ENCODE data around the gene CLPTM1.
A peak's percentile ranks its signal among the peaks of the same experiment; 100 is the strongest.

Gene CLPTM1

DNA sequence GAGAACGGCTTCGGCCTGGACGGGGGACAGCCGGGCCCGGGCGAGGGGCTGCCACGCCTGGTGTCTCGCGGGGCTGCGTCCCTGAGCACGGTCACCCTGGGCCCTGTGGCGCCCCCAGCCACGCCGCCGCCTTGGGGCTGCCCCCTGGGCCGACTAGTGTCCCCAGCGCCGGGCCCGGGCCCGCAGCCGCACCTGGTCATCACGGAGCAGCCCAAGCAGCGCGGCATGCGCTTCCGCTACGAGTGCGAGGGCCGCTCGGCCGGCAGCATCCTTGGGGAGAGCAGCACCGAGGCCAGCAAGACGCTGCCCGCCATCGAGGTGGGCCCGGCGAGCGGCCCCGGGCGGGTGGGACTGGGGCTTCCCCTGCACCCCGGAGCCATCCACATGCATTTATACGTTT is 56.8 kb downstream of the CLPTM1 start:
- H3K27me3 ChIP-seq (ENCODE audit: control insufficient read depth, low read length) = no peaks in the 10 kb centered on the region
- TF ChIP-seq EZH2phosphoT487 (IDR thresholded peaks at IDR 0.05; ENCODE audit: borderline replicate concordance, low read length) (no peak), CTCF (IDR thresholded peaks at IDR 0.05; ENCODE audit: low read depth, low read length, poor library complexity, severe bottlenecking) (no peak)
- H3K36me3 ChIP-seq (ENCODE audit: control insufficient read depth, low read length) = peaks cover 52% of the 10 kb centered on the region
- H3K4me3 ChIP-seq (ENCODE audit: low read length) = no peak overlapping the region
- H3K4me1 ChIP-seq (ENCODE audit: control insufficient read depth, low read length) = peaks cover 74% of the 10 kb centered on the region
- H3F3A ChIP-seq (ENCODE audit: control insufficient read depth, insufficient read depth) = peaks cover 44% of the 10 kb centered on the region
- H3K9me3 ChIP-seq (ENCODE audit: control insufficient read depth, insufficient read depth, low read length) = no peaks in the 10 kb centered on the region
- no peaks in the 10 kb centered on the region for H4K20me1 ChIP-seq (ENCODE audit: control insufficient read depth, insufficient read depth, low read depth, low read length)
- H3K79me2 ChIP-seq (ENCODE audit: control insufficient read depth, low read length) = no peaks in the 10 kb centered on the region; the same call in 1 of the 2 replicates
- H3K4me2 ChIP-seq (ENCODE audit: low read length) = no peak overlapping the region
- no peak overlapping the region for H3K27ac ChIP-seq (ENCODE audit: low read depth, low read length)
- H3K9me2 ChIP-seq (replicated peaks; ENCODE audit: control insufficient read depth, low read length) = no peaks in the 10 kb centered on the region

DNA sequence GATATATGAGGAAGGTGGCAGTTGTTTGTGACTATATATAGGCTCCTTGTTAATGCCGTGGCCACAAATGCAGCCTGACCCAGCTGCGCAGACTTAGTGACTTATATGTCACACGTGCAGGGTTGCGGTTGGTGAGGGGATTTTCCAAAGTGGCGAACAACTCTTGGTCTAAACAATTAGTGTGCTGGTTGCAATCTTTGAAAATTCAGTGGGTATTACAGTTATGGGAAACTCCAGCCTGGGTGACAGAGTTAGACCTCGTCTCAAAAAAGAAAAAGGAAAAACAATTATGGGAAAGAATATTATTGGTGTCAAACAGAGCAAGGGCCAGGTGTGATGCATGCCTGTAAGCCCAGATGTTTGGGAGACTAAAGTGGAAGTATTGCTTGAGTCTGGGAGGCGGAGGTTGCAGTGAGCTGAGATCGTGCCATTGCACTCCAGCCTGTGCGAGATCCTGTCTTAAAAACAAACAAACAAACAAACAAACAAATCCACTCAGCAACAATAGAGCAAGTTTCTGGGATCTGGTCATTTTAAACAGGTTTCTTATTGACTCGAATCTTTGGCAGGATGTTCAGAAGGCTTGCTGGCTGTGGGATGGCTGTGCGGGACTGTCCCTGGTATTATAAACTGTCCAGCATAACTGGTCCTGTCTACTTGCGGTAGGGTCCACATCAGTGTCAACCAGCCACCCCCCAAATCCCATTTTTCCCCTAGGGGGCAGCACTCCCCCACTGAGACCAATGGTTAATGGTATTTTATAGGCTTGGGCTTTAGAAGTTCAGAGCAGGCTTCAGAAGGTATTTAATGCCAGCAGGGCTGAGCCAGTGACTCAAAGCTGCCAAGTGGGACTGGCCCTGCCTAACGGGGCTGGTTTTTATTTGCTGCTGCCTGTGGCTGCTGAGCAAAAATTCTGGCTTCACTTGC is 61.5 kb downstream of the CLPTM1 start:
- peaks cover 32% of the 10 kb centered on the region for H3F3A ChIP-seq (ENCODE audit: control insufficient read depth, insufficient read depth)
- H3K27me3 ChIP-seq (ENCODE audit: control insufficient read depth, low read length) = no peaks in the 10 kb centered on the region
- H3K9me2 ChIP-seq (replicated peaks; ENCODE audit: control insufficient read depth, low read length) = no peaks in the 10 kb centered on the region
- H3K36me3 ChIP-seq (ENCODE audit: control insufficient read depth, low read length) = peaks cover 51% of the 10 kb centered on the region
- H3K9me3 ChIP-seq (ENCODE audit: control insufficient read depth, insufficient read depth, low read length) = no peaks in the 10 kb centered on the region
- H3K79me2 ChIP-seq (ENCODE audit: control insufficient read depth, low read length) = 0 out of 2 replicates have a peak, but pooled peaks cover 5% of the 10 kb centered on the region
- peaks cover 54% of the 10 kb centered on the region for H3K4me1 ChIP-seq (ENCODE audit: control insufficient read depth, low read length)
- H3K4me3 ChIP-seq (ENCODE audit: low read length) = peak overlapping the region; percentile 67
- peak overlapping the region; percentile 99 for H3K27ac ChIP-seq (ENCODE audit: low read depth, low read length)
- H4K20me1 ChIP-seq (ENCODE audit: control insufficient read depth, insufficient read depth, low read depth, low read length) = no peaks in the 10 kb centered on the region
- TF ChIP-seq EZH2phosphoT487 (IDR thresholded peaks at IDR 0.05; ENCODE audit: borderline replicate concordance, low read length) (no peak), CTCF (IDR thresholded peaks at IDR 0.05; ENCODE audit: low read depth, low read length, poor library complexity, severe bottlenecking) (peak; percentile 86)
- peak overlapping the region; percentile 84 for H3K4me2 ChIP-seq (ENCODE audit: low read length)

DNA sequence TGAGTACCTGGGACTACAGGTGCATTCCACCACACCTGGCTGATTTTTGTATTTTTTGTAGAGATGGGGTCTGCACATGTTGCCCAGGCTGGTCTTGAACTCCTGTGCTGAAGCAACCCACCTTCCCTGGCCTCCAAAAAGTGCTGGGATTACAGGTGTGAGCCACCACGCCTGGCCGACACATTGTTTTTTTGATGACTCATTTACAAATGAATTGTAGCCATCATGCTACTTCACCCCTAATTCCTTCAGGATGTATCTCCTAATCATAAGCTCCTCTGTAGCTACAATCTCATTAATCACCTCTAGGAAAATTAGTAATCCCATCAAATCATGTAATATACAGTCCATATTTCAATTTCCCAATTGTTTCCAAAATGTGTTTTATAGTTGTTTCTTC is 64.0 kb downstream of the CLPTM1 start:
- Histone ChIP-seq H3K79me2 (ENCODE audit: control insufficient read depth, low read length) (0 out of 2 replicates have a peak, but pooled peaks cover 5% of the 10 kb centered on the region), H3K4me2 (ENCODE audit: low read length) (no peak overlapping the region), H3F3A (ENCODE audit: control insufficient read depth, insufficient read depth) (peaks cover 27% of the 10 kb centered on the region), H3K27me3 (ENCODE audit: control insufficient read depth, low read length) (no peaks in the 10 kb centered on the region), H3K9me3 (ENCODE audit: control insufficient read depth, insufficient read depth, low read length) (no peaks in the 10 kb centered on the region), H3K4me3 (ENCODE audit: low read length) (no peak overlapping the region), H4K20me1 (ENCODE audit: control insufficient read depth, insufficient read depth, low read depth, low read length) (no peaks in the 10 kb centered on the region), H3K36me3 (ENCODE audit: control insufficient read depth, low read length) (peaks cover 45% of the 10 kb centered on the region), H3K9me2 (replicated peaks; ENCODE audit: control insufficient read depth, low read length) (no peaks in the 10 kb centered on the region), H3K4me1 (ENCODE audit: control insufficient read depth, low read length) (peaks cover 48% of the 10 kb centered on the region), H3K27ac (ENCODE audit: low read depth, low read length) (peak overlapping the region; percentile 99)
- TF ChIP-seq CTCF (IDR thresholded peaks at IDR 0.05; ENCODE audit: low read depth, low read length, poor library complexity, severe bottlenecking) = no peak
- TF ChIP-seq EZH2phosphoT487 (IDR thresholded peaks at IDR 0.05; ENCODE audit: borderline replicate concordance, low read length) = no peak
